ENCODE data around the gene CDS2.

GRCh38 chr20:5085380-5085779 is 41.4 kb upstream of the CDS2 start:
- TF ChIP-seq CTCF (IDR thresholded peaks at IDR 0.05; ENCODE audit: insufficient read depth, low read length, poor library complexity, severe bottlenecking) = no peak
- no peak for TF ChIP-seq EZH2phosphoT487 (conservative IDR thresholded peaks at IDR 0.05; ENCODE audit: low read length)
